Ascending aorta (tissue), 2 donors: ENCODE measurements around the gene HOXB5. TPM values are rescaled to one million over a fixed set of nuclear protein-coding genes. Genes with fewer than 3 reads are reported as not detected.

Experiments
- DNase-seq, 2 donors: peaks; one replicate each; pipeline ENCODE4 v3.0.0-alpha.2; 2019; ENCODE audit warnings: low spot score in 2 of 2
- H3K27ac ChIP-seq, 2 donors: fragments of 200-600 bp; sonication (generic); one replicate each; pipeline ENCODE4 v1.5.1; 2016 to 2017; ENCODE audit warnings: mild to moderate bottlenecking in 1 of 2
- H3K27me3 ChIP-seq: fragments of 200-600 bp; sonication (generic); one replicate; pipeline ENCODE4 v1.5.1; 2017
- H3K36me3 ChIP-seq, 2 donors: fragments of 200-600 bp; sonication (generic); one replicate each; pipeline ENCODE4 v1.5.1; 2016
- H3K4me1 ChIP-seq, 2 donors: fragments of 200-600 bp; sonication (generic); one replicate each; pipeline ENCODE4 v1.5.1; 2016 to 2017; ENCODE audit warnings: mild to moderate bottlenecking in 1 of 2
- H3K4me3 ChIP-seq, 2 donors: fragments of 200-600 bp; sonication (generic); one replicate each; pipeline ENCODE4 v1.5.1; 2016 to 2017; ENCODE audit warnings: mild to moderate bottlenecking in 1 of 2
- H3K9me3 ChIP-seq, 2 donors: fragments of 200-600 bp; sonication (generic); one replicate each; pipeline ENCODE4 v1.5.1; 2016
- CTCF ChIP-seq, 3 experiments: fragments of 200-600 bp in 2 of 3; fragments of 450-650 bp in 1 of 3; sonication (generic) in 2 of 3; IDR thresholded peaks; one replicate each; pipeline ENCODE4 v1.5.1; 2016 to 2019; ENCODE audit warnings: antibody characterized with exemption in 3 of 3, mild to moderate bottlenecking in 1 of 3, moderate library complexity in 1 of 3
- intact Hi-C: fragments of 100-400 bp; cut with DNase I; formaldehyde crosslinking; loops from one replicate; pipeline ENCODE4 v1.15.1; 2023
- total RNA-seq: library from RNA; depleted of rRNA; stranded (reverse); fragments of >200 nt; gene quantifications from one replicate; pipeline ENCODE4 v1.1.0, GENCODE V29; 2016

The HOXB5 gene
- total RNA-seq, 1 donor from 2014 or later: 0.53 TPM

GRCh38 chr17:48558057-48558830 lies 35.3 kb downstream of the HOXB5 start:
- Histone ChIP-seq H3K9me3 (no peaks in the 10 kb centered on the region), H3K36me3 (no peaks in the 10 kb centered on the region), H3K4me1 (peaks cover 15 to 70% of the 10 kb centered on the region in 2 donors), H3K27me3 (no peaks in the 10 kb centered on the region), H3K4me3 (peak overlapping the region in 1 of 2 donors; percentile 80), H3K27ac (peak overlapping the region; percentile 84 to 97)
- DNase-seq: no peak
- intact Hi-C loops: no loop called here
- no peak for TF ChIP-seq CTCF (IDR thresholded peaks at IDR 0.05)

DNA sequence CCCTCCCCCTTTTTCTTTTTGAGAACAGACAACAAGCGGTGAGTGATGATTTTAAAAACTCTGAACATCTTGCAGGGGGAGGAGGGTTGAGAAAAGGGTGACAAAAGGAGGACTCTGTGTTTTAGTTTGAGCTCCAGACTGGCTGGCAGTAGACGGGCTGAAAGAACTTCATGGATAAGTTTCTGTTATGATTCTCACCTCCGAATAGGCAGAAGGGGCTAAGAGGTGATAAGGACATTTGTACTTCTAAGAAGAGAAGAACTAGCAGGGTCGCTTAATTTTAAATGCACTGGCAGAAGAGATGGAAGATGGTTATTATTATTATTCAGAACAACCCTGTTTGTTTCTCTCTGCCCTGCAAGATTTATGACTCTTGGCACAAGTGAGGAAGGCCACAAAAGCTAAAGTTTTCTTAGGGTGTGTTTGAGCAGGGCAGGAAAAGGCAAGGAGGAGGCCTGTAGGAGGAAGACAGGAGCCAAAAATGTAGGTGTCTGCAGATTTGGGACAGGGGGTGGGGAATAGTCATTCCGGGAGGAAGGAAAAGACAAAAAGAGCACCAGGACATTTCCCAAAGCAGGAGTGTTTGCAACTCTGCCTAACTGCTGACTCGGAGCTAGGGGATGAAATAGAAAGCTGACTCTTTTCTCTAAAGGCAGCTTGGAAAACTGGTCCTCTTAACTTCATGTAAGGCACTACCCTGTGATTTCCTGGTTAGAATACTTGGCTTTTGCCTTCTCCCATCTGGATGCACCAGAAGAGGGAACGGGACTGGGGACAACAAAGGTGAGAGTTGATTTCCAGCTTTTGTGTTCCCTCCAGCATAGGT lies 36.8 kb downstream of the HOXB5 start:
- Histone ChIP-seq H3K4me3 (peak overlapping the region; percentile 12 to 80), H3K27ac (peak overlapping the region; percentile 84 to 97), H3K36me3 (peaks cover 3 to 5% of the 10 kb centered on the region in 2 donors), H3K27me3 (no peaks in the 10 kb centered on the region), H3K9me3 (no peaks in the 10 kb centered on the region), H3K4me1 (peaks cover 15 to 72% of the 10 kb centered on the region in 2 donors)
- DNase-seq: no peak
- TF ChIP-seq CTCF (IDR thresholded peaks at IDR 0.05): no peak
- intact Hi-C loops: no loop called here

- Histone ChIP-seq H3K27ac (peak overlapping the region; percentile 84 to 97), H3K4me3 (peak overlapping the region; percentile 71 to 80)
- TF ChIP-seq CTCF (IDR thresholded peaks at IDR 0.05): no peak
Observed at GRCh38 chr17:48556229-48556575, 37.4 kb downstream of the HOXB5 start.

GRCh38 chr17:48555258-48556228 lies 38.0 kb downstream of the HOXB5 start:
- Histone ChIP-seq H3K4me1 (peaks cover 15 to 64% of the 10 kb centered on the region in 2 donors), H3K36me3 (peaks cover 12 to 13% of the 10 kb centered on the region in 2 donors), H3K27me3 (no peaks in the 10 kb centered on the region), H3K4me3 (peak overlapping the region; percentile 71 to 80), H3K27ac (peak overlapping the region; percentile 84 to 97), H3K9me3 (no peaks in the 10 kb centered on the region)
- no peak for DNase-seq
- intact Hi-C loops: loop anchor here (2.0 kb wide), 1 partner anchor 15 kb away; no protein-coding TSS in a partner anchor
- peak in 1 of 3 experiments; percentile 27 for TF ChIP-seq CTCF (IDR thresholded peaks at IDR 0.05)

More at GRCh38 chr17:48556229-48556575, 37.4 kb downstream of the HOXB5 start:
- intact Hi-C loops: no loop called here
- peaks cover 9 to 10% of the 10 kb centered on the region in 2 donors for H3K36me3 ChIP-seq
- DNase-seq: no peak
- peaks cover 15 to 68% of the 10 kb centered on the region in 2 donors for H3K4me1 ChIP-seq
- H3K9me3 ChIP-seq: no peaks in the 10 kb centered on the region
- H3K27me3 ChIP-seq: no peaks in the 10 kb centered on the region
